AG09319 (cell line): Measurements from ENCODE around the gene ARL4A.

ENCODE experiments used
- DNase-seq: peaks from one replicate; pipeline ENCODE4 v3.0.0-alpha.2; 2010; ENCODE audit warnings: low read depth; ENCODE audit errors: extremely low read depth
- CTCF ChIP-seq: IDR thresholded peaks from 2 replicates; pipeline ENCODE4 v1.5.1; 2011; ENCODE audit warnings: low read depth, mild to moderate bottlenecking, inconsistent platforms, low read length, moderate library complexity

ARL4A gene

DNA sequence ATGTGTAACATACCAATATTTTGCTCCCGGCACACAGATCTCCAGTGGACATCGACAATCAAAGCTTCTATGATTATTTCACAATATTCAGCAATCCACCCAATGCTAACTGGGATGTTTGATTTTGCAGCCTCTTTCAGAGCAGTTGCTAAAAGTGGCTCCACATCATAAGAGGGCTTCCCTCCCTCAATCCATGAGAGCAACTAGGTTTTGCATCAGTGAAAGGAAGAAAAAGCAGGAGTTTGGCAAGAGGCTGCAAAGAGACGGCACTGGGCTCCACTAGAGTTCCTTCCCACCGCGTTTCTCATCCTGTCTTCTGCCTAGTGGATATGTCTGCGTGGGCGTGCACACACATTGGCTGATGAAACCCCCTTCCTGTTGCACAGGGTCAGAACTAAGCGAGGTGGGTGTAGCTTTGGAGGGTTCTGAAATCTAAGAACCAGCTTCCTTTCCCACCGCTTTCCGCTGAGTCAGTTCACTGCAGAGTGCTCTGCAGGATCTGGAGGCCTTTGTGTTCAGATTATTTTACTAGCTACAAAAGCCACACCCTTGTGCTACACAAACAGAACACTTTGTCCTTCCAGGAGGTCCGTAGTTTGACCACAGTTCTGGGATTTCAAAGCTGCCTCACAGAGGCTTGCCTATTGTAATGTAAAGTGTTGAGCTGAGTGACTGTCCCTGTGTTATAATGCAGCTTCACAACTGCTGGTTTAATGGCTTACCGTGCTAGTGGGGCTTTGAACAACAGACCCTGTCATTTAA lies 28.1 kb downstream of the ARL4A start:
- no peak for TF ChIP-seq CTCF
- DNase-seq = peak; percentile 83

DNA sequence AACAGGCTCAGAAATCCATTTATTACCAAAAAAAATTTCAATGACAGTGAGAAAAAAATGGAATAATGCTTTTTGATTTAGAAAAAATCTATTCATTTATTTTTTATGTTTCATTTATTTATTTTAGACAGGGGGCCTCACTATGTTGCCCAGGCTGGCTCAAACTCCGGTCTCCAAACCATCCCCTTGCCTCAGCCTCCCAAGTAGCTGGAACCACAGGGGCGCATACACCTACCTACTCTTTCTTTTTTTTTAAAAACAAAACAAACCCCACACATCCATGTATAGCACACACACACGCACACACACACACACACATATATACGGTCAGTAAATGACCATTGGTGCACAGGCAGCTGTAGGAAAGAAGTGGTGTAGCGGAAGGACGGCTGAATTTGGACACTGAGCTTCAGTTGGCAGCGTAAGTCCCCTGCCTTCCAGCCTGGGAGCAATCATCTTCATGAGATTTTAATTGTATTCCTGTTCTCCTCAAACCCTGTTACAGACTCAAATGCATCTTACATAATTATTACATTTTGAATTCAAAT lies 28.8 kb downstream of the ARL4A start:
- TF ChIP-seq CTCF = no peak
- DNase-seq = no peak

- TF ChIP-seq CTCF = no peak
- DNase-seq = no peak
Observed at GRCh38 chr7:12716722-12717121, 29.3 kb downstream of the ARL4A start.

- no peak for TF ChIP-seq CTCF
- DNase-seq = peak; percentile 38
Observed at GRCh38 chr7:12719141-12719919, 31.9 kb downstream of the ARL4A start.

GRCh38 chr7:12719981-12720865 lies 32.8 kb downstream of the ARL4A start:
- DNase-seq = no peak
- no peak for TF ChIP-seq CTCF

- no peak for TF ChIP-seq CTCF
- DNase-seq = no peak
Observed at GRCh38 chr7:12721286-12721830, 33.9 kb downstream of the ARL4A start.
